ENCODE data around the gene RASA4B. TPM values are rescaled to one million over a fixed set of nuclear protein-coding genes. Genes with fewer than 3 reads are reported as not detected.
"Not testable (repeated sequence)": the region's sequence is repeated elsewhere in the genome, so short reads cannot be mapped to it uniquely, and the experiment has no call there.

RASA4B gene
- total RNA-seq, 3 donors from 2014 or later, result 8.0 to 30.8 (median 12.2) TPM

DNA sequence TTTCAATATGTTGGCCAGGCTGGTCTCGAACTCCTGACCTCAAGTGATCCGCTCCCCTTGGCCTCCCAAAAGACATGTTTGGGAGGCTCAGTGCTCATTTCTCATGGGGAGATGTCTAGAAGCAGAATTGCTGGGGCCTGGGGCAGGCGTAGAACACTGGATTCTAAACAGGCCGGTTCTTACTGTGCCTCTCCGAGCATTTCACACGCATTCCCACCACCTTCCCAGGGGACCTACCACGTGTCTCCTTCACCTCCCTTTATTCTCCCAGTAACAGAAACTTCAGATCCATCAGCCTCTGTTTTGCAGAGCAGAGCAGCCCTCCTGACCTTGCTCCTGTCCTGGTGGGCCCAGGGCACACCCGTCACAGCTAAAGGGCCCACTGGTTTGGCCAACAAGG is 9.6 kb upstream of the RASA4B start:
- H3K4me3 ChIP-seq; intact Hi-C loops (cut with DNase I, micrococcal nuclease); H3K9me3 ChIP-seq; H3K36me3 ChIP-seq (ENCODE audit: low read depth); H3K4me1 ChIP-seq (ENCODE audit: low read depth); DNase-seq; ATAC-seq: not testable (repeated sequence)

DNA sequence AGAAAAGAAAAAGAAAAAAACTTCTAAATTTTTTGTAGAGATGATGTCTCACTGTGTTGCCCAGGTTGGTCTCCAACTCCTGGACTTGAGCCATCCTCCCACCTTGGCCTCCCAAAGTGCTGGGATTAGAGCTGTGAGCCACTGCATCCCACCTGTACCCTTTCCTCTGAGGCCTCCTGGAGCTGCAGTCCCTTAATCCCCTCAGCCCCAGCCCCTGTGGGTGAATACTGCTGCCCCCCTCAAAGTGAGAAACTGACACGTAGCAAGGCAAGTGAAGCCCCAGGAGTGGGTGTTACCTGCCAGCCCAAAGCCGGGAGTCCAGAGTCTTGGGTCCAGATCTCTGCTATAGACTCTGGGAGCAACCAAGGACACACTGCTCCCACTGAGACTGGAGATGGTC is 7.2 kb upstream of the RASA4B start:
- DNase-seq; H3K4me1 ChIP-seq (ENCODE audit: low read depth); H3K4me3 ChIP-seq; H3K9me3 ChIP-seq; intact Hi-C loops (cut with DNase I, micrococcal nuclease); H3K36me3 ChIP-seq (ENCODE audit: low read depth): not testable (repeated sequence)
- ATAC-seq, result peak; percentile 23

DNA sequence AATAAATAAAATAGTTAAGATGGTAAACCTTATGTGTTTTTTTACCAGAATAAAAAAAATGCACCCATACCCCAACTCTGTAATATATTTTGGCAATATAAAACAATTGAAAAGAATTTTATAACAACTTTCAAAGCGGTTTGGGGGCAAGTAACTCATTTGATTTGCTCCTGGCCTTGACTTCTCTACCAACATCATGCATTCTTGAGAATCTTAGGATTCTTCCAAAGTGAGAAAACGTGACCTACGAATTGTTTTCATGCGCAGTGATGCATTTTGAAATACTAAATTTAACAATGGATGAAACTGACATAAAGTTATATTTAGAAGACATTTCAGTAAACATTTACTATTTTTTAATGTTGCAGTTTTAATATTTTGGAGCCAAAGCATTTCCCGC is 3.2 kb upstream of the RASA4B start:
- intact Hi-C loops (cut with DNase I, micrococcal nuclease); DNase-seq; H3K36me3 ChIP-seq (ENCODE audit: low read depth): not testable (repeated sequence)

DNA sequence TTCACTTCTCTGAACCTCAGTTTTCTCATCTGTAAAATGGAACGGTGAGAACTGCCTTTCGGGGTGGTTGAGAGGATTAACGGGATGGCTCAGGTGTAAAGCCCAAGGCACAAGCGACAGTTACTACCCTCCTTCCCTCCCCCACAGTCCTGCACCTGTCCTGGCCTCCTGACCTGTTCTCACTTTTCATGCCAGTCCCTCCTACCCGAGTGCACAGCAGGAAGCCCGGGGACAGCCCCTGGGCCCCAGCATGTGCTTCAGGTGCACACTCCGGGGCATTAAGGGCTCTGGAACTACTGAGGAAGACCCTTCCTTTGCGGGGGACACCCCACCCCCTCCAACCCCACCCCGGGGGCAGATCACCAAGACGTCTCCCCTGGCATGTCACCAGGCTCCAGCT is 626 bp downstream of the RASA4B start:
- H3K4me3 ChIP-seq; DNase-seq; H3K36me3 ChIP-seq (ENCODE audit: low read depth); H3K9me3 ChIP-seq; H3K4me1 ChIP-seq (ENCODE audit: low read depth); intact Hi-C loops (cut with DNase I, micrococcal nuclease): not testable (repeated sequence)
- peak; percentile 35 for ATAC-seq

More for the DNA sequence above, 3.2 kb upstream of the RASA4B start:
- ATAC-seq; H3K9me3 ChIP-seq; H3K4me3 ChIP-seq; H3K4me1 ChIP-seq (ENCODE audit: low read depth): not testable (repeated sequence)

DNA sequence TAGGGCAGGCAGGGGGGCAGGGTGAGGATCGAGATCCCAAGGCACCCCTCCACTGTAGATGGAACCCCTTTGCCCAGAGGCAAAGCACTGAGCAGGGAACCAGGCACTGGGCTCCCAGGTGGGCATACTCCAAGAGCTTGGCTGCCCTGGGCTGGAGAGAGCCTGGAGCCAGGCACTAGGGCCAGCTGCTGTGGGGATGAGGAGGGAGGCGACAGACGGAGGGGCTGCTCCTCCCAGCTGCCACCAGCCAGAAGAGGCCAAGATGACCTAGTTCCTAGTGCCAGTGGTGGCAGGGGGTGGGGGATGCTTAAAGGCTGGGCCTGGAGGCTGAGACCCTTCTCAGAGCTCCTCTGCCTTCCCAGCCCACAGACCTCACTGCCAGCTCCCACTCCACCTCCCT is 1.7 kb downstream of the RASA4B start:
- intact Hi-C loops (cut with DNase I, micrococcal nuclease); H3K36me3 ChIP-seq (ENCODE audit: low read depth); H3K4me3 ChIP-seq; H3K4me1 ChIP-seq (ENCODE audit: low read depth); H3K9me3 ChIP-seq; DNase-seq; ATAC-seq: not testable (repeated sequence)

DNA sequence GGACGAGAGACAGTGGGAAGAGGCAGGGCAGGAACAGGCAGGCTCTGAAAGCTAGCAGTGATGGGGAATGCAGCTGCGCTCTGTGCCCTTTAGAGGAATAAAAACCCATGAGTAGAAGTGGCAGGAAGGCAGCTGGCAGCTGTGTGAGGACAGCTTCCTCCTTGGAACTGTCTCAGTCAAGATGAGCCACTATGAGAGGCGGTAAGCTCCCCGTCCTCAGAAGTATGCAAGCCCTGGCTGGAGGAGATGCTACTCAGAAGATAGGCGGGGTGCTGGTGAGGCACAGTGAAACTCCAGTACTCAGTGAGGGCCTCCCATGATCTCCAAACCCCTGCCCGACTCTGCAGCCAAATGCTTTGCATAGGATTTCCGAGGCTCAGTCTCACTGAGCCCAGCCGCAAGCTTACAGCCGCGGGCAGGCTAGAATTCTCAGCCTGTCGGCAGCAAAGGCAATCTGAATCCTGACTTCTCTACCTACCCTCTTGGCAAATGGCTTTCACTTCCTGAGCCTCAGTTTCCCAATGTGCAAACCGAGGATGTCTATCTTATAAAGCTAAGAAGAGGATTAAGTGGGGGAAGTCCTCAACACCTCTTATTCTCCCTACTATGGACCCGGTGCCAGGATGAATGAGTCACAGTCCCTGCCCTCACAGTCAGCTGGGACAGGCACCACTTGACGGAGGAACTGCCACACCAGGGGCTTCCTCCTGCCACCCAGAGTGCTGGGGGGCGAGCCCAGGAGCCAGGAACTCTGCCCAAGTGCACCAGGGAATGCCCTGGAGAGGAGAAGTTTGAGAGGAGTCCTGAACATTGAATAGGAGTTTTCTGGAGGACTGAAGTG is 2.5 kb downstream of the RASA4B start:
- H3K36me3 ChIP-seq (ENCODE audit: low read depth); H3K4me1 ChIP-seq (ENCODE audit: low read depth); intact Hi-C loops (cut with DNase I, micrococcal nuclease); H3K4me3 ChIP-seq; DNase-seq; H3K9me3 ChIP-seq: not testable (repeated sequence)
- peak; percentile 2 for ATAC-seq

DNA sequence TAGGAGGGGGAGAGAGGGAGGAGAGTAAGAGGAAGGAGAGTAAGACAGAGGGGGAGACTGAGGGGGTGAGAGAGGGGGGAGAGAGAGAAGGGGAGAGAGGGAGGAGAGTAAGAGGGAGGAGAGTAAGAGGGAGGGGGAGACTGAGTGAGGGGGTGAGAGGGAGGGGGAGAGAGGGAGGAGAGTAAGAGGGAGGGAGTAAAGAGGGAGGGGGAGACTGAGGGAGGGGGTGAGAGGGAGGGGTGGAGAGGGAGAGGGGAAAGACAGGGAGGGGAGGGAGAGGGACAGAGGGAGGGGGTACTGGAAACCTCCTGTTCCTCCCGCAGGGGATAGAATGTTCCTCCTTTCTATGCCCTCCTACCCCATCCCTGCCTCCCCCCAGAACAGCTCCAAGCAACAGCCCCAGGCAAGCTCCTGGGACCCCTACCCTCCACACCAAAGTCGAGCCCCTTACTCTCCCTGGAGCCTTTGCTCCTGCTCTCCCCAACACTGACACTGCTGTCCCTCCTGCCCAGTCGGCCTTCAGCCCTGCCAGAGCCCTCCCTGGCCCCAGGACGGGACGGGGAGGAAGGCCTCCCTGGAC is 4.8 kb downstream of the RASA4B start:
- intact Hi-C loops (cut with DNase I, micrococcal nuclease); ATAC-seq; H3K4me3 ChIP-seq; H3K4me1 ChIP-seq (ENCODE audit: low read depth); H3K36me3 ChIP-seq (ENCODE audit: low read depth); H3K9me3 ChIP-seq: not testable (repeated sequence)
- peak in 2 of 3 donors; percentile 36 to 43 for DNase-seq

DNA sequence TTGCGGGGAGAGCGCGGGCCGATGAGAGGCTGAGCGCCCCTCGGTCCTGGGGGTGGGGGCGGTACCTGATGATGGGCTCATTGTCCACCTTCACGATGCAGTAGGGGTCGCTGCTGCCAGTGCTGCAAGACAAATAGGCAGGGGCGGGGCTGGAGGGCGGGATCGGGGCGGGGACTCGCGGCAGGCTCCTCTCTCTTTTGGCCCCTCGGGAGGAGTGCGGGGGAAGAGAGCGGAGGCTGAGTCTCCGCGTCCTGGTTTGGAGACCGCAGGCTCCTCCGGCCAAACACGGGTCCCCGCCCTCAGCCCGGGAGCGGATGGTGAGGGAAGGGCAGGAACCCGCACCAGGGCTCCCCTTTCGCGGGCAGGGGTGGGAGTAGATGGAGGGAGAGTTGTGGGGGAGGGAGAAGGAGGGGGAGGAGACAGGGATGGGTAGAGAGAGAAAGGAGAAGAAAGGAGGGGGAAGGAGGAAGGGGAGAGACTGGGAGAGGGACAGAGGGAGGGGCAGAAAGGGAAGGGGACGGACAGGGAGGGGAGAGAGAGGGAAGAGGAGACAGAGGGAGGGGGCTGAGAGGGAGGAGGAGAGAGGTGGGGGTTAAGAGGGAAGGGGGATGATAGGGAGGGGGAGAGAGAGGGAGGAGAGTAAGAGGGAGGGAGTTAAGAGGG is 5.6 kb downstream of the RASA4B start:
- H3K4me3 ChIP-seq; intact Hi-C loops (cut with DNase I, micrococcal nuclease); H3K36me3 ChIP-seq (ENCODE audit: low read depth); H3K9me3 ChIP-seq; DNase-seq; H3K4me1 ChIP-seq (ENCODE audit: low read depth): not testable (repeated sequence)
- ATAC-seq, result peak; percentile 57

DNA sequence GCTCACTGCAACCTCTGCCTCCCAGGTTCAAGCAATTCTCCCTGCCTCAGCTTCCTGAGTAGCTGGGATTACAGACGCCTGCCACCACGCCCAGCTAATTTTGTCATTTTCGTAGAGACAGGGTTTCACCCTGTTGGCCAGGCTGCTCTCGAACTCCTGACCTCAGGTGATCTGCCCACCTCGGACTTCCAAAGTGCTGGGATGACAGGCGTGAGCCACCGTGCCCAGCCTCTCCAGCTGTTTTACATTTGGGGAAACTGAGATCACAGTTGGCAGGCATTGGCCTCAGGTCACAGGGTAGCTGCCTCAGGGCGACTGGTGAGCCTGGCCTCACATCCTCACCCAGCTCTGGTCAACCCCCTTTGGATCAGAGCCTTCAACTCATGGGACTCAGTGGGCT is 7.0 kb downstream of the RASA4B start:
- ATAC-seq; H3K4me1 ChIP-seq (ENCODE audit: low read depth); H3K9me3 ChIP-seq; intact Hi-C loops (cut with DNase I, micrococcal nuclease); H3K4me3 ChIP-seq; H3K36me3 ChIP-seq (ENCODE audit: low read depth): not testable (repeated sequence)
- DNase-seq, result peak in 1 of 3 donors; percentile 20

DNA sequence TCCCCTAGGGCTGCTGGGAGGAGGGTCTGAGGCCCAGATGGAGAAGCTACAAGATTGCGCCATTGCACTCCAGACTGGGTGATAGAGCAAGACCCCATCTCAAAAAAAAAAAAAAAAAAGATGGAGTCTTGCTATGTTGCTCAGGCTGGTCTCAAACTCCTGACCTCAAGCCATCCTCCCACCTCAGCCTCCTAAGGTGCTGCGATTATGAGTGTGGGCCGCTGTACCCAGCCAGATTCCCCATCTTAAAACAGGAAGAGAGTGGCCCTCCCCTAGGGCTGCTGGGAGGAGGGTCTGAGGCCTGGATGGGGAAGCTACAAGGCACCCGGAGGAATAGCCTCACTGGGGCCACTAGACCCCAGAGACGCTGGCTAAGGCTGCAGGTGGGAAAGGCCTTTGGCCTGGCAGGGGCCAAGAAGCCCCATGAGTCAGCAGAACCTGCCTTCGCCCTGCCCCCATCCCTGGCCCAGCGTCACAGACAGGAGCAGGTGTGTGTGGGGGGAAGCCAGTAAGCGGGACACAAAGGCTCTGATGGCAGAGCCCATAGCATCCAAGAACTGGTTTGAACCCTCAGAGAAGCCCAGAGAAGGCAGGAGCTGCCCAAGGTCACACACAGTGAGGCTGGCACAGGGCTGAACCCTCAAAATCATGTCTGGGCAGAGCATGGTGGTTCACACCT is 10.0 kb downstream of the RASA4B start:
- intact Hi-C loops (cut with DNase I, micrococcal nuclease); H3K4me3 ChIP-seq; H3K9me3 ChIP-seq; ATAC-seq; H3K36me3 ChIP-seq (ENCODE audit: low read depth); DNase-seq; H3K4me1 ChIP-seq (ENCODE audit: low read depth): not testable (repeated sequence)

DNA sequence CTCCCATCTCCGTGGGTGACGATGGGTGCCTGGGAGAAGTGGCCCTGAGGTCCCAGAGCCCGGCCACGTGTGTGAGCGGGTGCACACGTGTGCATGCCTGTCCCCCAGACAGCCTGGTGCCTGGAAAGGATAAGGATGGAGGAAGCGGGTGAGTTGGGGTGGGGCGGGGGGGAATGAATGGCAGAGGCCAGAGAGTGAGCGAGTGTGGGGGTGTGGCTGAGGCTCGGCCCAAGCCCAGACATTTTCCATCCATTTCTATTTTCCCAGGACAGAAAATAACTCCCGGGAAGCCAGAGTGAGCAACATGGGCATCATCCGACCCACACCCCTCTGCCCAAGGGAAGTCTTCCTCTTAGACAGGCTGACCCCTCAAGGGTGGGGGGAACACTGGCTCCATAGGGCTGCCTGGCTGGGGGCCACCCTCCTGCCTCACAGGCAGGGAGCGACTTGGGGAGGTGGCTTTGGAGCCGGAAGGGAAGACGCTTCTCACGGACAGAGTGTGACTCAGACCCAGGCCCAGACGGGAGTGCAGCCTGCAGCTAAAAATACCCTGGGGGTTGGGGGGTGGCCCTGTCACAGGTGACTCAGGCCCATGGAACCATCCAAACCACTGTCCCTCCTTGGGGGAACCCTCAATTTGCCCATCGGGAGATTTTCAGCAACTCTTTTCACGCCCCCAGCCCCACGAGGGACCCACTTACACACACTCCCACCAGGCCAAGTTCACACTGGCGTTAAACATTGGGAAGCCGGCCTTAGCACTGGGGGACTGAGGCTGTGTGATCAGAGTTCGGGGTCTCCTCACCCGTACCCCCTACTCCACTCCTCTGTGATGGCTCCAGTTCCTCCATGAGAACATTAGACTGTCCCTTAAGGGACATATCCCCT is 12.0 kb downstream of the RASA4B start:
- H3K9me3 ChIP-seq; intact Hi-C loops (cut with DNase I, micrococcal nuclease); H3K4me3 ChIP-seq; DNase-seq; H3K36me3 ChIP-seq (ENCODE audit: low read depth); H3K4me1 ChIP-seq (ENCODE audit: low read depth): not testable (repeated sequence)
- peak; percentile 22 for ATAC-seq

DNA sequence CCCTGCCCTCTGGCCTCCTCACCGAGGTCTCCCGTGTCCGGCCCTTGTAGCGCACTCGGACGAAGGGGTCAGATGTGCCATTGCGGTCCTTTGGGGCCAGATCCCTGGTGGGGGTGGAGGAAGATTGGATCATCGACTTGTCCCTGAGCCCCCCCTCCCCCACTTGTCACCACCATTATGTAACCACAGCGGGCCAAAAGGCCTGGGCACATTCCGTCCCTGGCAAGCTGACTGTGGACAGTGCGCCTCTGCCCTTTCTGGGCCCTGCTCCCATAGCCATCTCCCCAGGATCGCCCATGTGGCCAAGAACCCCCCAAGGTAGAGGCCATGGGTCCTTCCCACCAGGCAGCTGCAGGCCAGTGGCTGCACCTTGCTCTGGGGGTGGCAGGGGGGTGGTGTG is 14.4 kb downstream of the RASA4B start:
- ATAC-seq, result peak; percentile 10
- H3K4me1 ChIP-seq (ENCODE audit: low read depth); H3K4me3 ChIP-seq; H3K9me3 ChIP-seq; intact Hi-C loops (cut with DNase I, micrococcal nuclease); H3K36me3 ChIP-seq (ENCODE audit: low read depth); DNase-seq: not testable (repeated sequence)

DNA sequence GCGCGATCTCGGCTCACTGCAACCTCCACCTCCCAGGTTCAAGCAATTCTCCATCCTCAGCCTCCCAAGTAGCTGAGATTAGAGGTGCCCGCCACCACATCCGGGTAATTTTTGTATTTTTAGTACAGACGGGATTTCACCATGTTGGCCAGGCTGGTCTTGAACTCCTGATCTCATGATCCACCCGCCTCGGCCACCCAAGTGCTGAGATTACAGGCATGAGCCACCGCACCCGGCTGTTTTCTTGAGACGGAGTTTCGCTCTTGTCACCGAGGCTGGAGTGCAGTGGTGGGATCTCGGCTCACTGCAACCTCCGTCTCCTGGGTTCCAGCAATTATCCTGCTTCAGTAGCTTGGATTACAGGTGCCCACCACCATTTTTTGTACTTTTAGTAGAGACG is 19.3 kb downstream of the RASA4B start:
- DNase-seq, result peak in 1 of 3 donors; percentile 5
- H3K9me3 ChIP-seq; ATAC-seq; H3K36me3 ChIP-seq (ENCODE audit: low read depth); H3K4me3 ChIP-seq; intact Hi-C loops (cut with DNase I, micrococcal nuclease); H3K4me1 ChIP-seq (ENCODE audit: low read depth): not testable (repeated sequence)
